Measurements from ENCODE around the gene GPR132. TPM values are rescaled to one million over a fixed set of nuclear protein-coding genes. Genes with fewer than 3 reads are reported as not detected.

GPR132 gene
- total RNA-seq, 2 experiments from 2014 or later = 33.4 to 34.2 TPM

DNA sequence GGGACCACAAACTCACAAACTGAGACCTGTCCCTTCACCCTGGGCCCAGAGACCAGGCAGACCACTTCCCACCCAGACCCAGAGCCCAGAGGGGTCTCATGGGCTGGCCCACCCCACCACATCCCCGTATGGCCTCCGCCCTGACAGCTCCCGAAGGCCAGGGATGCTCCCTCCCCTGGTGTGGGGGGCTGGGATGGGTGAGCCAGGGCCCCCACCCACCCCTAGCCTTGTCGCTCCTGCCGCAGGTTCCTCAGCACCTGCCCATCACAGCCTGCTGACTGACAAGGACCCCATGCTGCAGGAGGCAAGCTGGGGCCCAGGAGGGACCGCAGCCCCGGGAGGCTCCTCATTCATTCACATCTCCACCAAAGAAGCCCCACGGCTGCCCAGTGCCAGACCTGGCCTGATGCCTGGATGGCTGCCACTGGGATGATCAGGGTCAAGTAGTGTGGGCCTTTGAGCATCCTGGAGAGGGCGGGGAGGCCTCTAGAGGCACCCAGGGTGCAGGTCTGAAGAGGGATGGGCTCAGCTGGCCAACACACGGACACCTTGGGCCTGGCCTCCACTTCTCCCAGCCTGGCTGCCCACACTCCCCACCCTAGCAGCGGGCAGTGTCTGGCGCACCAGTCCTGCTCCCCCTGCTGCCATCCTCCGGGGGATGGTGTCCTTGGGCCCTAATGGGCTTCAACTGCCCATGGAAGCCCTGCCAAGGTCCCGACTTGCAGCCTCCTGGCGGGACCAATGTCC, 24.7 kb upstream of the GPR132 start:
- Mint-ChIP-seq H3K9me3 (no peaks in the 10 kb centered on the region), H3K4me3 (no peak overlapping the region), H3K27me3 (no peaks in the 10 kb centered on the region), H3K36me3 (no peaks in the 10 kb centered on the region), H3K4me1 (ENCODE audit: low read depth) (peaks cover 20% of the 10 kb centered on the region), H3K27ac (no peak overlapping the region)
- POLR2A ChIA-PET = no interaction called here
- CTCF ChIA-PET = interaction anchor here (0.6 to 9.6 kb wide), 29 partner anchors 8 to 390 kb away, joined by 3 to 179 read pairs (median 4); partner anchors contain the start of genes BTBD6, GPR132, JAG2 and NUDT14
- intact Hi-C loops (cut with micrococcal nuclease) = loop anchor here (1.0 to 5.0 kb wide), 5 partner anchors 82 to 262 kb away; partner anchors contain the start of gene BRF1
- DNase-seq = no peak

DNA sequence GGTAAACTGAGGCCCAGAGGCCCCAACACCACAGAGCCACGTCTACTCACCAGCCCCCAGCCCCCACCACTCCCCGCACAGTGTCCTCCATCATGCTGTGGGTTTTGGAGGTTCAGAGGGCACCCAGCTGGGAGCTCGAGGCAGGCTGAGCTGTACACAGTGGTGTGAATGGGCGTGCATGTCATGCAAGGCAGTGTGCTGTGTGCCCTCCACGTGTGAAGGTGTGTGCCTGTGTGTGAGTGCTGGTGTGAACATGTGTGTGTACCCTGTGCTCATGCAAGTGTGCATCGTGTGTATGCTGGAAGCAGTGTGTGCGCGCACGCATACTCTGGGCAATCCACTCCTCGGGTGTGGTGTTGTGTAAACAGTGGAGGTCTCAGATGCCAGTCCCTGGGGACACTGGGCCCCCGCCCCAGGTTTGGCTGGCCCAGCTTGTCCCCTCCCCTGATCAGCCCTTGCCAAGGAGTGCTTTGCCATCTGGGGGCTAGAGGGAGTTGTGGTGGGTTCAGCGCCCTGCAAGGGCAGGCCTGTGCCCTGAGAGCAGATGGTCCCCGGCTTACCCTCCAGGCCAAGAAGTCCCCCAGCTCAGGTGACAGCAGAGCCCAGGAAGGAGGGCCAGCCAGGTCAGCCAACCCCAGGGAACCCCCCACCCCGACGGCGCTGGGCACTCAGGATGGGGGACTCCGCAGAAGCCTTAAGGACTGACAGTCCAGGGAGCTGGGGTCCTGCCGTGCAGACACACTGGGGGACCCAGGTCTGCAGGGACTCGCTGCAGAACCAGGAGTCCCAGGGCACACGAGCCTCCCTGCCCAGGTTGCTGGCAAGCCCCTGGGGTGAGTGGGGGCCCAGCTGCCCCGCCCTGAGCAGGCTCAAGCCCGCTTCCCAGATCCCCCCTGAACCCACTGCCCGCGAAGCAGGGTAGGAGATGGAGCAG, 23.8 kb upstream of the GPR132 start:
- intact Hi-C loops (cut with micrococcal nuclease) = no loop called here
- H3K27me3 Mint-ChIP-seq = no peaks in the 10 kb centered on the region
- H3K4me3 Mint-ChIP-seq = peak overlapping the region; percentile 12
- DNase-seq = no peak
- H3K27ac Mint-ChIP-seq = no peak overlapping the region
- ChIA-PET CTCF (interaction anchor here (0.6 to 9.6 kb wide), 10 partner anchors 16 to 263 kb away, joined by 3 to 179 read pairs (median 8); partner anchors contain the start of genes GPR132 and JAG2), POLR2A (no interaction called here)
- H3K9me3 Mint-ChIP-seq = no peaks in the 10 kb centered on the region
- peaks cover 14% of the 10 kb centered on the region for H3K4me1 Mint-ChIP-seq (ENCODE audit: low read depth)
- no peaks in the 10 kb centered on the region for H3K36me3 Mint-ChIP-seq

GRCh38 chr14:105087963-105088811, 23.0 kb upstream of the GPR132 start:
- POLR2A ChIA-PET = interaction anchor here (1.5 to 1.9 kb wide), 2 partner anchors 17 to 21 kb away, joined by 4 to 13 read pairs; no protein-coding TSS in a partner anchor
- peak overlapping the region; percentile 65 for H3K4me3 Mint-ChIP-seq

GRCh38 chr14:105087308-105087962, 22.2 kb upstream of the GPR132 start:
- POLR2A ChIA-PET = interaction anchor here (0.6 to 1.9 kb wide), 7 partner anchors 16 to 73 kb away, joined by 3 to 13 read pairs (median 4); partner anchors contain the start of gene GPR132
- CTCF ChIA-PET = interaction anchor here (0.5 to 9.6 kb wide), 15 partner anchors 13 to 264 kb away, joined by 3 to 179 read pairs (median 5); partner anchors contain the start of genes BRF1 and GPR132
- Mint-ChIP-seq H3K4me1 (ENCODE audit: low read depth) (peaks cover 13% of the 10 kb centered on the region), H3K27me3 (no peaks in the 10 kb centered on the region), H3K9me3 (no peaks in the 10 kb centered on the region), H3K4me3 (peak overlapping the region; percentile 74), H3K27ac (peak overlapping the region; percentile 65), H3K36me3 (no peaks in the 10 kb centered on the region)
- DNase-seq = peak; percentile 45
- intact Hi-C loops (cut with micrococcal nuclease) = loop anchor here (2.0 kb wide), 1 partner anchor 17 kb away; no protein-coding TSS in a partner anchor

More at GRCh38 chr14:105087963-105088811, 23.0 kb upstream of the GPR132 start:
- no peak overlapping the region for H3K27ac Mint-ChIP-seq
- H3K27me3 Mint-ChIP-seq = no peaks in the 10 kb centered on the region
- DNase-seq = no peak
- intact Hi-C loops (cut with micrococcal nuclease) = loop anchor here (2.0 kb wide), 1 partner anchor 17 kb away; no protein-coding TSS in a partner anchor
- CTCF ChIA-PET = interaction anchor here (1.0 to 9.6 kb wide), 10 partner anchors 14 to 263 kb away, joined by 3 to 179 read pairs (median 6); partner anchors contain the start of genes BRF1 and GPR132
- no peaks in the 10 kb centered on the region for H3K36me3 Mint-ChIP-seq
- H3K4me1 Mint-ChIP-seq (ENCODE audit: low read depth) = peaks cover 14% of the 10 kb centered on the region
- no peaks in the 10 kb centered on the region for H3K9me3 Mint-ChIP-seq

- peak; percentile 93 for DNase-seq
- Mint-ChIP-seq H3K36me3 (no peaks in the 10 kb centered on the region), H3K4me3 (peak overlapping the region; percentile 74), H3K9me3 (no peaks in the 10 kb centered on the region), H3K4me1 (ENCODE audit: low read depth) (peaks cover 13% of the 10 kb centered on the region), H3K27ac (peak overlapping the region; percentile 65), H3K27me3 (no peaks in the 10 kb centered on the region)
- intact Hi-C loops (cut with micrococcal nuclease) = loop anchor here (1.0 to 2.0 kb wide), 3 partner anchors 16 to 42 kb away; no protein-coding TSS in a partner anchor
- ChIA-PET POLR2A (interaction anchor here (0.6 to 1.9 kb wide), 8 partner anchors 12 to 73 kb away, joined by 3 to 13 read pairs (median 4); partner anchors contain the start of gene GPR132), CTCF (interaction anchor here (0.5 to 9.6 kb wide), 14 partner anchors 13 to 265 kb away, joined by 3 to 179 read pairs (median 5); partner anchors contain the start of genes BRF1 and GPR132)
These were observed 21.6 kb upstream of the GPR132 start for GRCh38 chr14:105086833-105087307.

- CTCF ChIA-PET = interaction anchor here (1.3 to 9.6 kb wide), 6 partner anchors 12 to 82 kb away, joined by 3 to 179 read pairs (median 16); partner anchors contain the start of gene GPR132
- Mint-ChIP-seq H3K27ac (no peak overlapping the region), H3K4me1 (ENCODE audit: low read depth) (peaks cover 13% of the 10 kb centered on the region), H3K27me3 (no peaks in the 10 kb centered on the region), H3K36me3 (no peaks in the 10 kb centered on the region), H3K9me3 (no peaks in the 10 kb centered on the region), H3K4me3 (no peak overlapping the region)
- intact Hi-C loops (cut with micrococcal nuclease) = loop anchor here (1.0 to 2.0 kb wide), 3 partner anchors 15 to 40 kb away; no protein-coding TSS in a partner anchor
- POLR2A ChIA-PET = interaction anchor here (0.7 to 1.9 kb wide), 3 partner anchors 11 to 65 kb away, joined by 3 to 7 read pairs (median 5); no protein-coding TSS in a partner anchor
- DNase-seq = no peak
These were observed 20.5 kb upstream of the GPR132 start for GRCh38 chr14:105085766-105086165.

DNA sequence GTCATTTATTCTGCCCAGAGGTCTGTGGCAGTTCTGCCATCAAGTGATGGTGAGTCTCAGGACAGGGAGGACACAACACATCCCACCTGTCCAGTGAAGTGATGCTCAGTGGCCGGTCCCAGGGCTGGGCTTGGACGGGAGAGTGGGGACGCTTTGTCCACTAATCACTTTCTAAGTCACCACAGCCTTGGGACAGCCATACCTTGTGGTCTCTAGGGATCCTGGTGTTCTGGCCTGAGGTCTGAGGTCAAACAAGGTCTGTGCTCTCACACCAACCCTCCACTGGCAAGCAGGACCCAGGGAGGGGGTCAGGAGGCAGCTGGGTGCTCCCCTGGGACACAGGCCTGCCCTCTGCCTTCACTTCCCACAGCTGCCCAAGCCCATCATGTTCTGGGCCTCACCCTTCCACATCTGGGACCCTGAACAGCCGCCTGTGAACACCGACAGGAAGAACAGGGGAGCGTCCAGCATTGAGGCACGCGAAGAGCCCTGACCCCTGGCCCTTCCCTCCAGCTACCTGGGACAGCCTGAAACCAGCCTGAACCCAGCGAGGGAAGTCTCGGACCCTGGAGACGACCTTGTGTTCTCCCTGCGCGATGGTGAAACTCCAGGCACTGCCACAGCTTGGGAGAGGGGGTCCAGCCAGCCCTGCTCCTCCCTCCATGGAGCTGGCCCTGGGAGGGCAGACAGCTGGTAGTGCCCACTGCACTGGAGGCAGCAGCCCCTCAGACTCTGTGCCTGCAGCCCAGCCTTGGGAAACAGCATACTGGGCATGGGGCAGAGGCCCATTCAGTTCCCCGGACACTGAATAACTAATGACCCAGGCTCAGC, 19.7 kb upstream of the GPR132 start:
- POLR2A ChIA-PET = no interaction called here
- no peak for DNase-seq
- peaks cover 10% of the 10 kb centered on the region for H3K4me1 Mint-ChIP-seq (ENCODE audit: low read depth)

GRCh38 chr14:105083926-105084685, 18.9 kb upstream of the GPR132 start:
- Mint-ChIP-seq H3K27me3 (no peaks in the 10 kb centered on the region), H3K9me3 (no peaks in the 10 kb centered on the region), H3K4me3 (no peak overlapping the region), H3K4me1 (ENCODE audit: low read depth) (peaks cover 10% of the 10 kb centered on the region), H3K27ac (no peak overlapping the region), H3K36me3 (no peaks in the 10 kb centered on the region)
- POLR2A ChIA-PET = no interaction called here
- DNase-seq = no peak
- CTCF ChIA-PET = interaction anchor here (1.3 to 9.6 kb wide), 3 partner anchors 22 to 38 kb away, joined by 3 to 179 read pairs (median 28); partner anchors contain the start of gene GPR132
- intact Hi-C loops (cut with micrococcal nuclease) = no loop called here

More for the DNA sequence above, 19.7 kb upstream of the GPR132 start:
- Mint-ChIP-seq H3K4me3 (no peak overlapping the region), H3K27me3 (no peaks in the 10 kb centered on the region), H3K36me3 (no peaks in the 10 kb centered on the region), H3K9me3 (no peaks in the 10 kb centered on the region), H3K27ac (no peak overlapping the region)
- intact Hi-C loops (cut with micrococcal nuclease) = no loop called here
- CTCF ChIA-PET = interaction anchor here (1.3 to 9.6 kb wide), 4 partner anchors 11 to 39 kb away, joined by 3 to 179 read pairs (median 44); partner anchors contain the start of gene GPR132

DNA sequence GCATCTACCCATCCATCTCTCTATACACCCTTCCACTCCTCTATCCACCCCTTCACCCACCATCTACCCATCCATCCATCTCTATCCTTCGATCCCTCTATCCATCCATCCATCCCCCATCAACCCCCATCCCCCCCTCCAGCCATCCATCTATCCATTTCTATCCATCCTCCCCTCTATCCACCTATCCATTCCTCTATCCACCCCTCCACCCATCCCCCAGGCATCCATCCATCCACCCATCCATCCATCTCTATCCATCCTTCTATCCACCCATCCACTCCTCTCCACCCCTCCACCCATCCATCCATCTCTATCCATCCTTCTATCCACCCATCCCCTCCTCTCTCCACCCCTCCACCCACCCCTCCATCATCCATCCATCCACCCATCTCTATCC, 17.5 kb upstream of the GPR132 start:
- Mint-ChIP-seq H3K27me3 (no peaks in the 10 kb centered on the region), H3K36me3 (no peaks in the 10 kb centered on the region), H3K4me3 (no peak overlapping the region), H3K27ac (no peak overlapping the region), H3K4me1 (ENCODE audit: low read depth) (peaks cover 5% of the 10 kb centered on the region), H3K9me3 (no peaks in the 10 kb centered on the region)
- intact Hi-C loops (cut with micrococcal nuclease) = no loop called here
- POLR2A ChIA-PET = no interaction called here
- DNase-seq = no peak
- CTCF ChIA-PET = no interaction called here
